Thymus (tissue), 11 donors: ENCODE results near the gene CHADL. TPM values are rescaled to one million over a fixed set of nuclear protein-coding genes. Genes with fewer than 3 reads are reported as not detected.

Experiments used
- DNase-seq, 9 donors: peaks; one replicate each; pipeline ENCODE4 v3.0.0-alpha.2; 2013; ENCODE audit warnings: low spot score in 9 of 9, low read depth in 6 of 9, missing footprints in 1 of 9
- H3K27ac ChIP-seq, 2 donors: one replicate each; pipeline ENCODE4 v1.5.1; 2013; ENCODE audit warnings: control low read depth in 1 of 2, low read depth in 1 of 2, low read length in 1 of 2, mild to moderate bottlenecking in 1 of 2, moderate library complexity in 1 of 2
- H3K27me3 ChIP-seq, 2 donors: one replicate each; pipeline ENCODE4 v1.5.1; 2013; ENCODE audit warnings: low read length in 1 of 2; ENCODE audit not compliant: control insufficient read depth in 2 of 2, insufficient read depth in 1 of 2
- H3K36me3 ChIP-seq, 2 donors: one replicate each; pipeline ENCODE4 v1.5.1; 2013; ENCODE audit warnings: low read length in 1 of 2, mild to moderate bottlenecking in 1 of 2, moderate library complexity in 1 of 2; ENCODE audit not compliant: control insufficient read depth in 2 of 2, insufficient read depth in 2 of 2
- H3K4me1 ChIP-seq, 2 donors: one replicate each; pipeline ENCODE4 v1.5.1; 2013; ENCODE audit warnings: low read length in 2 of 2; ENCODE audit not compliant: control insufficient read depth in 2 of 2, insufficient read depth in 2 of 2
- H3K4me3 ChIP-seq, 2 donors: one replicate each; pipeline ENCODE4 v1.5.1; 2013; ENCODE audit warnings: low read length in 2 of 2, control low read depth in 1 of 2, mild to moderate bottlenecking in 1 of 2
- H3K9me3 ChIP-seq, 2 donors: one replicate each; pipeline ENCODE4 v1.5.1; 2013; ENCODE audit warnings: low read length in 1 of 2, mild to moderate bottlenecking in 1 of 2; ENCODE audit not compliant: control insufficient read depth in 2 of 2, insufficient read depth in 1 of 2
- WGBS: extraction: QIAGEN DNeasy Blood & Tissue Kit; methylation state at CpG from one replicate; pipeline ENCODE4 v1.1.7; 2013; 5-methylcytosine and 5-hydroxymethylcytosine counted together
- polyA plus RNA-seq: library from polyadenylated mRNA; stranded (reverse); fragments of 200-250 nt; gene quantifications from one replicate; pipeline ENCODE4 v1.2.3, GENCODE V29; 2013
- total RNA-seq: library from RNA; stranded (reverse); fragments of 120-200 nt; gene quantifications from one replicate; pipeline ENCODE4 v1.2.4, GENCODE V29; 2013
- donor health status: healthy.

Gene CHADL
- total and polyA plus RNA-seq, 2 donors = 1.7 to 3.4 TPM

DNA sequence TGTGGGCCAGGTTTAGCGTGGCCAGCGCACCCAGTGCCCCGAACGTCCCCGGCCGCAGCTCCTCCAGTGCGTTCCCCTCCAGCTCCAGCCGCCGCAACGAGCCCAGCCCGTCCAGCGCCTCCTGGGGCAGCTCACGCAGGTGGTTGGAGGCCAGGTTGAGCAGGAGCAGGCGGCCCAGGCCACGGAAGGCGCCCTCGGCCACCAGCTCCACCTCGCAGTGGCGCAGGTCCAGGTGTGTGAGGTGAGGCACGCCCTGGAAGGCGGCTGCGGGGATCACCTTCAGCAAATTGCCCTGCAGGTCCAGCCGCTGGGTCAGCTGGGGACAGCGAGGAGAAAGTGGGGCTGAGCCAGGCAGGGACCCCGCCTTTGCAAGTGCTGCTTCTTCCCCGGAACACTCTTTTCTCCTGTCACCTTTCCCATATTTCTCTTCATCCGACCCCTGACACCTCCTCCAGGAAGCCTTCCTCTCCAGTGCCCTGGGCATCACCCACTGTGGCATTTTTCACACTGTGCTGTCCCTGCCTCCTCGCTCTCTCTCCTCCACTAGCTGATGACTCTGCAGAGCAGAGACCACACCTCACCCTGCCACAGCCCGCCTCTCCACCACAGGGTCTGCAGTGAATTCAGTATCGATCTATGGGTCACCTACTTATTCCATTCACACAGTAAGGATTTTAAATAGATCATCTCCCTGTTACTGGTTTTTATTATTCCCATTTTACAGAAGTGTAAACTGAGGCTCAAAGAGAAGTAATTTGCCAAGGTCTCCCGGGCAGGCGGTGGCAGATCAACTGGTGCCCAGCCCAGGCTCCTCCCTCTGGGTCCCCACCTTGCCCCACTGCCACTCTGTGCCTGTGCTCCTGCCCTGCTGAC lies 1.9 kb downstream of the CHADL start:
- WGBS = 92% methylated on average over 32 of the region's 32 CpGs

DNA sequence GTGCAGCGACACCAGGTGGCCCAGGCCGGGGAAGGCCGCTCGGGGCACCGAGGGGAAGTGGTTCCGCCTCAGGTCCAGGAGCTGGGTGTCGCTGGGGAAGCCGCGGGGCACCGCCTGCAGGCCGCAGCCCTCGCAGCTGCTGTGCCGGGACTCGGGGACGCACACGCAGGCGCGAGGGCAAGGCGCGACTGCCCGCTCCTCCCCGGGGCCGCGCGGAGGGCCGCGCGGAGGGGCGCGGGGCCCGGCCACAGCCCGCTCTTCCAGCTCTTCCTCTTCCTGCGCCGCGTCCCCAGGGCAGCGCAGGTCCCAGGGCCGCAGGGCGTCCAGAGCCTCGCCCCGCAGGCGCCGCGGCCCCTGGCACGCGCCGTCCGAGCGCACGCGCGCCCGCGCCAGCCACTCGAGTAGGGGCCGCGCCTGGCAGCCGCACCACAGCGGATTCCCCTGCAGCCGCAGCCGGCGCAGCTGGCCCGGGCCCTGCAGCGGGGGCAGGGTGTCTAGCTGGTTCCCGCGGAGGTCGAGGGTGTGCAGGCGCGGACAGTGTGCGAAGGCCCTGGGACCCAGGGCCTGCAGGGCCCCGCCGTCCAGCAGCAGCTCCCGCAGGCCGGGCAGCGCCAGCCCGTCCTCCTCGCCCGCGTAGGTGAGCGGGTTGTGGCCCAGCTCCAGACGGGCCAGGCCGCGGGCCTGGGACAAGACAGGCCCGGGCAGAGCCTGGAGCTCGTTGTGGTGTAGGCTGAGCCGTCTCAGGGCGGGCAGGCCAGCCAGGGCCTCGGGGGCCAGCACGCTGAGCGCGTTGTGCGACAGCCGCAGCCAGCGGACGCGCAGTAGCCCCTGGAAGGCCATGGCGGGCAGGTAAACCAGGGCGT lies 2.8 kb downstream of the CHADL start:
- H3K9me3 ChIP-seq = no peaks in the 10 kb centered on the region
- H3K4me3 ChIP-seq = peak overlapping the region; percentile 29 to 59
- H3K27me3 ChIP-seq = peaks cover 0 to 17% of the 10 kb centered on the region in 2 donors
- H3K4me1 ChIP-seq = peaks cover 5 to 6% of the 10 kb centered on the region in 2 donors
- WGBS = 24% methylated on average over 97 of the region's 97 CpGs
- no peaks in the 10 kb centered on the region for H3K36me3 ChIP-seq
- peak overlapping the region in 1 of 2 donors; percentile 36 for H3K27ac ChIP-seq
- DNase-seq = peak; percentile 51 to 88 (median 67)

More for the DNA sequence above, 1.9 kb downstream of the CHADL start:
- no peak overlapping the region for H3K4me3 ChIP-seq
- peak overlapping the region in 1 of 2 donors; percentile 8 for H3K27ac ChIP-seq
- no peaks in the 10 kb centered on the region for H3K36me3 ChIP-seq
- DNase-seq = no peak
- H3K4me1 ChIP-seq = peaks cover 5 to 6% of the 10 kb centered on the region in 2 donors
- H3K27me3 ChIP-seq = peaks cover 0 to 17% of the 10 kb centered on the region in 2 donors
- H3K9me3 ChIP-seq = no peaks in the 10 kb centered on the region

DNA sequence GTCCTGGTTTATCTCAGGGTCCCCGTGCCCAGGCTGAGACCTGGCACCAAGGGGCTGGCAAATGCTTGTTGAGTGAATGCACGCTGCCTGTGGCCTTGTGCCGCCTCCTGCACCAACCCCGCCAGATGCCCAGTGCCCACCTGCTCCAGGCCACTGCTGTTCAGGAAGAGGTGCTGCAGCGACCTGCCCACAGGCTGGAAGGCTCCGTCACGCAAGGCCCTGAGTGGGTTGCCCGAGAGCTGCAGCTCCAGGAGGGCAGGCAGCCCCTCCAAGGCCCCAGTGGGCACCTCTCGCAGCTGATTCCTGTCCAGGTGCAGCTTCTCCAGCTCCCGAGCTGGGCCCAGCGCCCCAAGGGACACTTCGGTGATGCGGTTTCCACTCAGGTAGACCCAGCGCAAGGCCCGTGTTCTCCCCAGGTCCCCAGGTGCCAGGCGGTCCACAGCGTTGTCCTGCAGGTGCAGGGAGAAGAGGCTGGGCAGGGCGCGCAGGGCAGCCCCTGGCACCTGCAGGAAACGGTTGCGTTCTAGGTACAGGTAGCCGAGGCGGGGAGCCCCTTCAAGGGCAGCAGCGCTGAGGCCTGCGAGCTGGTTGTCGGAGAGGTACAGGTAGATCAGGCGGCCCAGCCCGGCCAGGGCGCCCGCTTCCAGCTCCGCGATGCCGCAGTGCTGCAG lies 3.6 kb downstream of the CHADL start:
- DNase-seq = no peak
- Histone ChIP-seq H3K27ac (no peak overlapping the region), H3K4me1 (peaks cover 5 to 6% of the 10 kb centered on the region in 2 donors), H3K4me3 (peak overlapping the region; percentile 29 to 59), H3K27me3 (peaks cover 0 to 17% of the 10 kb centered on the region in 2 donors), H3K36me3 (no peaks in the 10 kb centered on the region), H3K9me3 (no peaks in the 10 kb centered on the region)
- 44% methylated on average over 33 of the region's 33 CpGs for WGBS

DNA sequence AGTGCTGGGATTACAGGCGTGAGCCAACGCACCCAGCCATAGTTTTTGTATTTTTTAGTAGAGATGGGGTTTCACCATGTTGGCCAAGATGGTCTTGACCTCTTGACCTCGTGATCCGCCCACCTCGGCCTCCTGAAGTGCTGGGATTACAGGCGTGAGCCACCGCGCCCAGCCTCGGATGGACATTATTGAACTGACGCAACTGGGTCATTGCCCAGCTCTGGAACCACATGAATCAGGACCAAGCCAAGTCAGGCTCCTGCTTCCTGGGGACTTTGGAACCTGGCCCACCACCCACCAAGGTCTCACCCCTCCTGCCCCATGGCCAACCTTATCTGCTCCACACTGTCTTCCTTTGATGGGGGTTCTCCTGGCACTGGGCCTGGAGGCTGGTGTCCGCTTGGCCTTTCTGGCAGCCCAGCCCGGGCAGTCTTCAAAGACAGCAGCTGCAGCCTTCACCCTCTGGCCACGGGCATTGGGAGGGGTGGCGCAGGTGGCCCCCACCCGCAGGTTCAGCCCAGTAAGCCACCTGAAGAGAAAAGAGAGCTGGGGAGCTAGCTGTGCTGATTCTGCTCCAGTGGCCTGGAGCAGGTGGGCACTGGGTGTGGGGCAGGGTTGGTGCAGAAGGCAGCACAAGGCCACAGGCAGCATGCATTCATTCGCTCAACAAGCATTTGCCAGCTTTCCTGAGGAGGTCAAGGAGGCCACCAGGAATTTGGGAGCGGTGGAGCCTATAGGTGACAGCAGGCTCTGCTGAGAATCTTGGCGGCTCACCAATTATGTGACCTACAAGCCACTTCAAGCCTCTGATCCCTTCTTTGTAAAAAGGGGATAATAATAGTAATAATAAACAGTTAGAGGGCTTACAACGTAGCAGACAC lies 5.7 kb downstream of the CHADL start:
- H3K27me3 ChIP-seq = peaks cover 0 to 17% of the 10 kb centered on the region in 2 donors
- peaks cover 5 to 6% of the 10 kb centered on the region in 2 donors for H3K4me1 ChIP-seq
- peaks cover 7 to 11% of the 10 kb centered on the region in 2 donors for H3K36me3 ChIP-seq
- no peaks in the 10 kb centered on the region for H3K9me3 ChIP-seq
- no peak overlapping the region for H3K4me3 ChIP-seq
- no peak overlapping the region for H3K27ac ChIP-seq
- 93% methylated on average over 19 of the region's 19 CpGs for WGBS
- no peak for DNase-seq

DNA sequence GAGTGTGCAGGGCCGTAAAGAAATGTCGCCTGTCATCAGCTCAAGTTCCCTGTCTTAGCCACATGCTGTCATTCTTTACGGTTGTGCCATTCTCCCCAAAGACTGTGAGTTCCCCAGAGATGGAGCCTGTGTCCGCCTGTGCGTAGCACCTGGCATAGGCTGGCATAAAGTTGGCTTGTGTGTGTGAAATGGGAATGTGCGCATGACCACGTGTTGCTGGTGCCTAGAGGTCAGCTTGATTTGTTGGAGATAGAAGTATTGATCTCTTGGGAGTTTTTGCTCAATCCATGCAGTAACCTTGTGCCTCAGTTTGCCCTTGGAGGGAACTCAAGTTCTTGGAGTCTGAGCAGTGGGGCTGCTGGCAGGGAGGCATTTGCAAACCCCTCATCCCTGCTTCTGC lies 9.4 kb downstream of the CHADL start:
- Histone ChIP-seq H3K36me3 (peaks cover 34 to 37% of the 10 kb centered on the region in 2 donors), H3K27me3 (no peaks in the 10 kb centered on the region), H3K9me3 (no peaks in the 10 kb centered on the region), H3K4me1 (no peaks in the 10 kb centered on the region), H3K4me3 (no peak overlapping the region), H3K27ac (no peak overlapping the region)
- 83% methylated on average over 7 of the region's 7 CpGs for WGBS
- no peak for DNase-seq

DNA sequence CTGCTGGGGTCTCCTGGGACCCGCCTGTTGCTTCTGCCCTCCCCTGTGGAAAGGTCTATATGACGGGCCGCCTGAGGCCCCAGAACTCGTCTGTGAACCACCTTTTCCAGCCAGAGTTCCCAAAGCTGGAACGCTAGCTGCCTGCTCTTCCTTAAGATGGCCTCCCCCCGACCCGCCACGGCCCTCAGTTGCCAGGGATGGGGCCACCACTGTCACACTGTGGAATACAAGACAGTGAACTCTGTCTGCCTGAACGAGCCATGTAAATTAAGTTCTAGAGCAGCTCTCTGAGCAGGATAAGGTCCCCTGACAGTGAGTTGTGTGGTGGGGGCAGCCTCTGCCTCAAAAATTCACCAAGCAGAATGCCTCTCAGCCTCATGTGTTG lies 10.3 kb downstream of the CHADL start:
- Histone ChIP-seq H3K4me1 (no peaks in the 10 kb centered on the region), H3K27ac (no peak overlapping the region), H3K27me3 (no peaks in the 10 kb centered on the region), H3K36me3 (peaks cover 43% of the 10 kb centered on the region in 2 donors), H3K9me3 (no peaks in the 10 kb centered on the region), H3K4me3 (no peak overlapping the region)
- 98% methylated on average over 9 of the region's 9 CpGs for whole genome bisulfite sequencing
- no peak for DNase-seq

DNA sequence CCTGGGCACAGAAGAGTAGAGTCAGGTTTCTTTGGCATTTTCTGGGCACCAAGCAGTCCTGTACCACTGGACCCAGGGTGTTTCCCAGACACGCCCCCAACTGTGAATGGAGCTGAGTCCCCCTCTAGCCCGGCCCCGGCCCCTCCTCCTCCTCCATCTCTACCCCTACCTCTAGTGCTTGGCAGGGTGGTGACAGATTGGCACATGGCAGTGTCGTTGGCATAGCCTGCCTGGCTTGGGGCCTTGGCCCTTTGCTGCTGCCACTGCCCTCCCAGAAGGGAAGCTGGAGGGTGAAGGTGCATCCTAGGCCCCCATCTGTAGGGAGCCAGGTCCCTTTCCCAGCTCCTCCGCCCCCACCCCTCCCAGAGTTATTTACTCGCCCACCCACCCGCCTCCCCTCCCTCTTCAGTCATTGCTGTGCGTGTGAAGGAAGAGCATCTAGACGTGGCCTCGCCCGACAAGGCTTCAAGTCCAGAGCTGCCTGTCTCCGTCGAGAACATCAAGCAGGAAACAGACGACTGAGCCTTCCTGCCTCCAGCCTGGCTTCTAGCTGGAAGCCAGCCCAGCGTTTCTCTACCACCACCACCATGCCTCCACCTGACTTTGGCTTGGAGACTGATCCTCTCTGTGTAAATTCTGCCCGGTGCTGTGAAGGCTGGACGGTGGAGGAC lies 10.9 kb downstream of the CHADL start:
- no peak overlapping the region for H3K4me3 ChIP-seq
- H3K27ac ChIP-seq = no peak overlapping the region
- no peaks in the 10 kb centered on the region for H3K9me3 ChIP-seq
- no peaks in the 10 kb centered on the region for H3K27me3 ChIP-seq
- no peaks in the 10 kb centered on the region for H3K4me1 ChIP-seq
- no peak for DNase-seq
- peaks cover 48% of the 10 kb centered on the region in 2 donors for H3K36me3 ChIP-seq
- whole genome bisulfite sequencing = 78% methylated on average over 17 of the region's 17 CpGs

DNA sequence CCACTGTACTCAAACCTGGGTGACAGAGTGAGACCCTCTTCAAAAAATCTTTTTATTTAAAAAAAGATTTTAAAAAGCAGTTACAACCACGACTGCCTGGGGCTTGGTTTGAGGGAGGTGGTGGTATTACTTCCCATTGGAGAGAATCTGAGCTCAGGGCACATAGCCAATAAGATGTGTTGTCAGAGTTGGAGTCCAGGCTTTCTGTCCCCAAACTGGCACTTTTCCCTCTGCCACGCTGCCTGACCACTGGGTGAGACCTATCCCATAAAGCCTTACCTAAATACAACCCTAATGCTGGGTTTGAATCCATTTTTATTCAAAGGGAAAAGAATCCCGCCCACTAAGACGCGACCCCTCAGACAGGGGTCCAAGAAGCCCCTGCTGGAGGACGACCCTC lies 11.5 kb downstream of the CHADL start:
- DNase-seq = no peak
- no peaks in the 10 kb centered on the region for H3K27me3 ChIP-seq
- no peaks in the 10 kb centered on the region for H3K9me3 ChIP-seq
- no peak overlapping the region for H3K4me3 ChIP-seq
- 96% methylated on average over 6 of the region's 6 CpGs for WGBS
- peaks cover 54% of the 10 kb centered on the region in 2 donors for H3K36me3 ChIP-seq
- no peaks in the 10 kb centered on the region for H3K4me1 ChIP-seq
- H3K27ac ChIP-seq = no peak overlapping the region
